OCI-LY1 (cell line): ENCODE results near the gene ZFYVE27.
A peak's percentile ranks its signal among the peaks of the same experiment; 100 is the strongest.

Experiments used
- H2AFZ ChIP-seq: fragments of 200-600 bp; sonication (generic), shearing (Covaris generic); 2 replicates; pipeline ENCODE4 v1.6.0; 2014; ENCODE audit warnings: antibody characterized with exemption, mild to moderate bottlenecking, low read length
- H3F3A ChIP-seq: fragments of 200-600 bp; sonication (generic), shearing (Covaris generic); 2 replicates; pipeline ENCODE4 v1.6.0; 2014; ENCODE audit warnings: mild to moderate bottlenecking, antibody characterized with exemption, low read length, moderate library complexity; ENCODE audit not compliant: insufficient read depth
- H3K27ac ChIP-seq: fragments of 200-600 bp; sonication (generic); 2 replicates; pipeline ENCODE4 v1.5.1; 2014; ENCODE audit warnings: low read length, mixed run types, mild to moderate bottlenecking, low read depth; ENCODE audit not compliant: poor library complexity, severe bottlenecking
- H3K27me3 ChIP-seq: fragments of 200-600 bp; sonication (generic); 2 replicates; pipeline ENCODE4 v1.6.0; 2014; ENCODE audit warnings: antibody characterized with exemption, mild to moderate bottlenecking, low read length, moderate library complexity; ENCODE audit not compliant: insufficient read depth
- H3K36me3 ChIP-seq: fragments of 200-600 bp; sonication (generic); 2 replicates; pipeline ENCODE4 v1.6.1; 2014; ENCODE audit warnings: mild to moderate bottlenecking, antibody characterized with exemption, low read length, moderate library complexity, mixed read lengths; ENCODE audit not compliant: insufficient read depth
- H3K4me1 ChIP-seq: fragments of 200-600 bp; sonication (generic); 2 replicates; pipeline ENCODE4 v1.5.1; 2014; ENCODE audit warnings: mild to moderate bottlenecking, low read length, moderate library complexity; ENCODE audit not compliant: insufficient read depth, severe bottlenecking
- H3K4me2 ChIP-seq: fragments of 200-600 bp; sonication (generic), shearing (Covaris generic); 2 replicates; pipeline ENCODE4 v1.6.1; 2014; ENCODE audit warnings: low read length
- H3K4me3 ChIP-seq: fragments of 200-600 bp; sonication (generic); 2 replicates; pipeline ENCODE4 v1.5.1; 2014; ENCODE audit warnings: low read length, low read depth, mild to moderate bottlenecking, mixed read lengths; ENCODE audit not compliant: poor library complexity, severe bottlenecking
- H3K79me2 ChIP-seq: fragments of 200-600 bp; shearing (Covaris generic); 2 replicates; pipeline ENCODE4 v1.6.1; 2016; ENCODE audit warnings: mixed run types, low read length, mixed read lengths; ENCODE audit not compliant: insufficient read depth
- H3K9ac ChIP-seq: fragments of 200-600 bp; sonication (generic), shearing (Covaris generic); 2 replicates; pipeline ENCODE4 v1.6.1; 2014; ENCODE audit warnings: mild to moderate bottlenecking, low read length, mixed read lengths
- H3K9me2 ChIP-seq: fragments of 200-600 bp; sonication (generic), shearing (Covaris generic); 2 replicates; pipeline ENCODE4 v1.6.1; 2014; ENCODE audit warnings: low read depth, mild to moderate bottlenecking, low read length, mixed read lengths
- H3K9me3 ChIP-seq: fragments of 200-600 bp; shearing (Covaris generic); 2 replicates; pipeline ENCODE4 v1.6.1; 2014; ENCODE audit warnings: low read length, mixed read lengths
- H4K20me1 ChIP-seq: fragments of 200-600 bp; sonication (generic), shearing (Covaris generic); 2 replicates; pipeline ENCODE4 v1.6.0; 2016; ENCODE audit warnings: mild to moderate bottlenecking, low read length; ENCODE audit not compliant: insufficient read depth
- EZH2 ChIP-seq: fragments of 200-600 bp; sonication (generic), shearing (Covaris generic); IDR thresholded peaks from 2 replicates; pipeline ENCODE4 v1.8.0; 2017; ENCODE audit warnings: borderline replicate concordance, mixed run types, mild to moderate bottlenecking, antibody characterized with exemption, low read length, moderate library complexity, mixed read lengths
- TF ChIP-seq, protein P1 (sequence below): fragments of 200-600 bp; sonication (generic), shearing (Covaris generic); IDR thresholded peaks from 2 replicates; pipeline ENCODE4 v1.5.1; 2017; ENCODE audit warnings: mild to moderate bottlenecking, antibody characterized with exemption, low read length, moderate library complexity, mixed read lengths

Gene ZFYVE27

DNA sequence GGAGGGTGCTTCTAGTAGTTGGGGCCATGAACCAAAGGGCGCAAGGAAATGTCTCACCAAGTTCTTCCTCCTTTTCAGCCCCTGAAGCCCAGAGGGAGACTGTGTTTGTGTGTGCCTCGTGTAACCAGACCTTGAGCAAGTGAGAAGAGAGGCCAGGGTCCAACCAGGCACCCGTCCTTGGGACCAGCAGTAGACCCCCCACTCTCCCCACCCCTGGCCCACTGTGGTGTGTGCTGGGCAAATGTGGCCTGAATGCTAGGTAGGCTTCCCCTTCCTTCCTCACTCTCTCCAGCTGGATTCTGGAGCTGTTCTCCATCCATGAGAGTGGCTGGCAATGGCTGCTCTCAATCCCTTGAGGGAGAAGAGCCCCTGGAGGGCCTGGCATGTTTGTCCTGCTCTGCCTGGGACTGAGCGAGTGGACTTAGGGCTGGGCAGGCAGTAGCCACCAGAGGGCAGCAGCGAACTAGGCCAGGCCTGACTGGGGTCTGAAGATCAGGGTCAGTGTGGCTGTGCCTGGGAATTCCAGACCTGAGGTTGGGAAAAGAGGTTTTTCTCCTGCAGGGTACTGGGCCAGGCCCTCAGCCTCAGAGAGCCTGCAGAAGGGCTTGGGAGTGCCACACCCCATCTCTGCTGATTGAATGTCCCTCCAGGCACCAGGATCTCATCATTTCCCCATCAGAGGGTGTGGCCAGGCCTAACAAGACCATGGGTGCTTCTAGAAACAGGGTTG lies 22.4 kb downstream of the ZFYVE27 start:
- Histone ChIP-seq H3K36me3 (peaks cover 25% of the 10 kb centered on the region), H3K9me2 (no peaks in the 10 kb centered on the region), H3K4me1 (no peaks in the 10 kb centered on the region), H3K4me2 (no peak overlapping the region), H3K9ac (no peak overlapping the region), H3K27me3 (no peaks in the 10 kb centered on the region), H2AFZ (no peak overlapping the region), H3F3A (no peaks in the 10 kb centered on the region), H4K20me1 (no peaks in the 10 kb centered on the region), H3K27ac (no peak overlapping the region), H3K4me3 (no peak overlapping the region), H3K9me3 (no peaks in the 10 kb centered on the region), H3K79me2 (no peaks in the 10 kb centered on the region)
- TF ChIP-seq EZH2, result no peak
- TF ChIP-seq, protein P1, sequence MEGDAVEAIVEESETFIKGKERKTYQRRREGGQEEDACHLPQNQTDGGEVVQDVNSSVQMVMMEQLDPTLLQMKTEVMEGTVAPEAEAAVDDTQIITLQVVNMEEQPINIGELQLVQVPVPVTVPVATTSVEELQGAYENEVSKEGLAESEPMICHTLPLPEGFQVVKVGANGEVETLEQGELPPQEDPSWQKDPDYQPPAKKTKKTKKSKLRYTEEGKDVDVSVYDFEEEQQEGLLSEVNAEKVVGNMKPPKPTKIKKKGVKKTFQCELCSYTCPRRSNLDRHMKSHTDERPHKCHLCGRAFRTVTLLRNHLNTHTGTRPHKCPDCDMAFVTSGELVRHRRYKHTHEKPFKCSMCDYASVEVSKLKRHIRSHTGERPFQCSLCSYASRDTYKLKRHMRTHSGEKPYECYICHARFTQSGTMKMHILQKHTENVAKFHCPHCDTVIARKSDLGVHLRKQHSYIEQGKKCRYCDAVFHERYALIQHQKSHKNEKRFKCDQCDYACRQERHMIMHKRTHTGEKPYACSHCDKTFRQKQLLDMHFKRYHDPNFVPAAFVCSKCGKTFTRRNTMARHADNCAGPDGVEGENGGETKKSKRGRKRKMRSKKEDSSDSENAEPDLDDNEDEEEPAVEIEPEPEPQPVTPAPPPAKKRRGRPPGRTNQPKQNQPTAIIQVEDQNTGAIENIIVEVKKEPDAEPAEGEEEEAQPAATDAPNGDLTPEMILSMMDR, result peak; percentile 41

DNA sequence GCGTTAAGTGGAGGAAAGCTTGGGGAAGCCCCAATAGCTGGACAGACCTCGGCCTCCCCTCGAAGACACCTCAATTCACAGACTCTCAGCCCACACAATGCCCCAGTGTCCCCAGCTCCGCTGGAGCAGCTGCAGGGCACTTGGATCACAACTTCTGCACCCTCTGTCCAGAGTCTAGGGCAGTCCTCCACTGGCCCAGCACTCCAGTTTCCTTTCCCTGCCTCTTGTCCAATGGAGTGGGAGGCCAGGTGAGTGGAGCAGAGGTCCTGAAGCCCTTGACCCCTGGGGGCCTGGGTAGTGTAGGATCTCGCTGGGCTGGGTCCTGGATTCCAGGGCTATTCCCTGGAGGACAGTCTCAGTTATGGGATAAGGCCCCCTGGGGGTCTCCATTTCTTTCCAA lies 23.0 kb downstream of the ZFYVE27 start:
- no peak overlapping the region for H3K4me2 ChIP-seq
- H3K4me3 ChIP-seq, result no peak overlapping the region
- H3K4me1 ChIP-seq, result no peaks in the 10 kb centered on the region
- no peaks in the 10 kb centered on the region for H3K9me3 ChIP-seq
- H2AFZ ChIP-seq, result no peak overlapping the region
- no peak overlapping the region for H3K9ac ChIP-seq
- no peaks in the 10 kb centered on the region for H3K9me2 ChIP-seq
- TF ChIP-seq, protein P1, result no peak
- no peak for TF ChIP-seq EZH2
- no peaks in the 10 kb centered on the region for H4K20me1 ChIP-seq
- H3F3A ChIP-seq, result no peaks in the 10 kb centered on the region
- no peak overlapping the region for H3K27ac ChIP-seq
- no peaks in the 10 kb centered on the region for H3K79me2 ChIP-seq
- peaks cover 19% of the 10 kb centered on the region for H3K36me3 ChIP-seq
- H3K27me3 ChIP-seq, result no peaks in the 10 kb centered on the region

DNA sequence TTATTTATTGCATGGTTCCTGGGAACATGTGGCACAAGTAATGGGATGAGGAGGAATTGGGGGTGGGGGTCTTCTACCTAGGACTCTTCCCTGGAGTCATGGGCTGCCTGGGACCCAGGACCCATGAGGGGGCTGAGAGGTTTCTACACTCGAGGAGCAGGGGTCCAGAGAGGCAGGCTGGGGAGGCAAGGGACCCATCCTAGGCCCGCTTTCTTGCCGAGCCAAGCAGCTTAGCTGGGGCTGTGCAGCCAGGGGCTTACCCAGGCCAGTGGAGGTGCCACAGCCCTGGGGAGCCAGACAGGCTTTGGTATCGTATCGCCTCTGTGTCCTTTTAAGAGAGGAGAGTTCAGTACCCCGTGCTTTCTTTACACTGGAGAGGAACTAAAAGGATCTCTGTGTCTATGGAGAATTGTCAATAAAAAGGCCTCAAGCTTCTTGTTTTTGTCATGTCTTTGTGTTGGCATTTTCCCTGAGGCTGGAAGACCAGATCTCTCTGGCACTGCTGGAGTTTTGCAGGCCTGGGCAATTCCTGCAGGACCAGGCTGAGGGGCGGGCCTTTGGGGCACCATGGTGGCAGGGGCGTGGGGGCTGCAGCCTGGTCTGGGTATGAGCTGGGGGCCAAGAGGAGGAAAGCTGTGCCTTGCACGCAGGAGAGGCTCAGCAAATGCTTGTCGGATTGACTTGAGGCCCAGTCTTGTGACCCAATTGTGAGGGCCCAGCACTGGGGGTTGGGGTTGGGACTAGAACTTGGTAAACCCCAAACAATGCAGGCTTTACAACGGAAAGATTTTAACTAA lies 23.7 kb downstream of the ZFYVE27 start:
- Histone ChIP-seq H3F3A (no peaks in the 10 kb centered on the region), H3K4me2 (no peak overlapping the region), H3K9ac (no peak overlapping the region), H3K9me2 (no peaks in the 10 kb centered on the region), H4K20me1 (no peaks in the 10 kb centered on the region), H3K27ac (no peak overlapping the region), H3K27me3 (no peaks in the 10 kb centered on the region), H3K4me3 (no peak overlapping the region), H3K79me2 (no peaks in the 10 kb centered on the region), H3K4me1 (no peaks in the 10 kb centered on the region), H3K9me3 (no peaks in the 10 kb centered on the region), H3K36me3 (peaks cover 16% of the 10 kb centered on the region), H2AFZ (no peak overlapping the region)
- TF ChIP-seq EZH2, result no peak
- TF ChIP-seq, protein P1, result no peak
